H1 (cell line): ENCODE measurements around the gene PIGU. TPM values are rescaled to one million over a fixed set of nuclear protein-coding genes. Genes with fewer than 3 reads are reported as not detected.

Experiments
- SP2 ChIP-seq: IDR thresholded peaks from 2 replicates; pipeline ENCODE4 v1.6.1; 2012; ENCODE audit warnings: mild to moderate bottlenecking, low read length, inconsistent platforms
- TAF7 ChIP-seq: optimal IDR thresholded peaks from 2 replicates; pipeline ENCODE3; 2011; ENCODE audit warnings: low read depth, mild to moderate bottlenecking, inconsistent platforms, low read length, moderate library complexity, borderline replicate concordance
- TCF12 ChIP-seq: IDR thresholded peaks from 2 replicates; pipeline ENCODE4 v1.6.1; 2011; ENCODE audit warnings: low read depth, mild to moderate bottlenecking, low read length
- TEAD4 ChIP-seq: IDR thresholded peaks from 2 replicates; pipeline ENCODE4 v1.6.1; 2012; ENCODE audit warnings: low read depth, low read length, inconsistent platforms, mixed read lengths
- polyA plus RNA-seq, 7 experiments: library from polyadenylated mRNA; depleted of rRNA in 3 of 7; stranded (reverse) in 5 of 7; unstranded in 2 of 7; fragments of >200 nt in 5 of 7; fragments of 200-250 nt in 2 of 7; gene quantifications; 1 replicate in 5 of 7; 2 replicates in 1 of 7; 4 replicates in 1 of 7; pipeline versions ENCODE4 v1.2.1 to v1.2.3, GENCODE V29; 2011 to 2013; ENCODE audit warnings: missing spikeins in 2 of 7, mixed read lengths in 2 of 7
- total RNA-seq: library from RNA; stranded (reverse); fragmentation: NEBNext Ultra II Directional; extraction: Animal tissue kit (Norgen Biotek cat#: 25700); gene quantifications from 2 replicates; pipeline ENCODE4 v1.2.1, GENCODE V29; 2021
- TF ChIP-seq, protein P1 (sequence below): IDR thresholded peaks from 2 replicates; pipeline ENCODE4 v1.6.1; 2011; ENCODE audit warnings: low read depth, mild to moderate bottlenecking, low read length; ENCODE audit not compliant: insufficient read depth

Gene PIGU
- total and polyA plus RNA-seq, 2 of the 8 experiments (the other 6 are each of a cell fraction or from before 2014, with no cell fraction given), result 28.3 to 117 TPM

DNA sequence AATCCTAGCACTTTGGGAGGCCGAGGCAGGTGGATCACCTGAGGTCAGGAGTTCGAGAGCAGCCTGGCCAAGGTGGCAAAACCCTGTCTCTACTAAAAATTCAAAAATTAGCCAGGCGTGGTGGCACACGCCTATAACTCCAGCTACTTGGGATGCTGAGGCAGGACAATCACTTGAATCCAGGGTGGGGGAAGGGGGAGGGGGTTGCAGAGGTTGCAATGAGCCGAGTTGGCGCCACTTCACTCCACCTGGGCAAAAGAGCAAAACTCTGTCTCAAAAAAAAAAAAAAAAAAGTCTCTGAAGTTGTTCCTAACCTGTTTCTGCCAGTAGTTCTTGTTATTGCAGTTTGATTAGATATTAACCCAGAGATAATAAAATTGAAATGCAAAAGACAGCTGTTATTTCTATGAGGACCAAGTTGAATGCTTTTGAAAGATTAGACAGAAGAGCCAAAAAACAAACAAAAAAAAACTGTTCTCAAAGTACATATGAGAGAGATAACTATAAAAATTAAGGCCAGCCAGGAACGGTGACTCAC is 22.6 kb downstream of the PIGU start (continued):
- no peak for TF ChIP-seq SP2
- no peak for TF ChIP-seq TCF12
- TF ChIP-seq, protein P1, sequence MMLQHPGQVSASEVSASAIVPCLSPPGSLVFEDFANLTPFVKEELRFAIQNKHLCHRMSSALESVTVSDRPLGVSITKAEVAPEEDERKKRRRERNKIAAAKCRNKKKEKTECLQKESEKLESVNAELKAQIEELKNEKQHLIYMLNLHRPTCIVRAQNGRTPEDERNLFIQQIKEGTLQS, result no peak
- no peak for TF ChIP-seq TAF7
- no peak for TF ChIP-seq TEAD4
